ENCODE data around the gene CNOT2.

The CNOT2 gene

GRCh38 chr12:70399311-70399710, 156.1 kb downstream of the CNOT2 start:
- H3K4me1 ChIP-seq (ENCODE audit: control insufficient read depth, low read depth, low read length), result no peaks in the 10 kb centered on the region
- H3K9ac ChIP-seq (ENCODE audit: low read length), result no peak overlapping the region
- peaks cover 9% of the 10 kb centered on the region for H3K79me1 ChIP-seq (ENCODE audit: low read length)
- H3K4me3 ChIP-seq (ENCODE audit: low read length), result no peak overlapping the region
- no peak overlapping the region for H3K4ac ChIP-seq (ENCODE audit: low read depth, low read length)
- H3K27me3 ChIP-seq (ENCODE audit: insufficient read depth, low read length, poor library complexity), result no peaks in the 10 kb centered on the region
- no peak overlapping the region for H3K18ac ChIP-seq (ENCODE audit: low read length)
- DNase-seq, result no peak
- H3K36me3 ChIP-seq (ENCODE audit: control insufficient read depth, insufficient read depth, low read length), result no peaks in the 10 kb centered on the region
- H3K4me2 ChIP-seq (ENCODE audit: low read length), result no peak overlapping the region
- H2BK120ac ChIP-seq (ENCODE audit: low read depth, low read length), result no peak overlapping the region
- no peak overlapping the region for H3K23ac ChIP-seq (ENCODE audit: low read length)
- no peak overlapping the region for H2BK15ac ChIP-seq (replicated peaks; ENCODE audit: low read depth)
- no peak overlapping the region for H3K56ac ChIP-seq (ENCODE audit: low read length)
- H3K27ac ChIP-seq (ENCODE audit: low read depth, low read length), result no peak overlapping the region
- no peak overlapping the region for H2AK5ac ChIP-seq (ENCODE audit: low read length)
- H4K8ac ChIP-seq (ENCODE audit: low read depth, low read length), result no peak overlapping the region
- WGBS (ENCODE audit: extremely low coverage, insufficient coverage, low lambda C conversion rate), result no CpG with 5 or more reads among the region's 6 CpGs
- no peak overlapping the region for H2BK5ac ChIP-seq (ENCODE audit: low read length)
- H4K5ac ChIP-seq (ENCODE audit: low read length), result no peak overlapping the region
- peaks cover 2% of the 10 kb centered on the region for H3K79me2 ChIP-seq (ENCODE audit: control insufficient read depth, insufficient read depth, low read length)

- WGBS (ENCODE audit: extremely low coverage, insufficient coverage, low lambda C conversion rate), result no CpG with 5 or more reads among the region's 3 CpGs
- H3K27ac ChIP-seq (ENCODE audit: low read depth, low read length), result no peak overlapping the region
- no peak overlapping the region for H3K18ac ChIP-seq (ENCODE audit: low read length)
- H2BK5ac ChIP-seq (ENCODE audit: low read length), result no peak overlapping the region
- no peak overlapping the region for H2AK5ac ChIP-seq (ENCODE audit: low read length)
- H4K8ac ChIP-seq (ENCODE audit: low read depth, low read length), result no peak overlapping the region
- H4K5ac ChIP-seq (ENCODE audit: low read length), result no peak overlapping the region
- no peak overlapping the region for H3K4me2 ChIP-seq (ENCODE audit: low read length)
- H3K23ac ChIP-seq (ENCODE audit: low read length), result no peak overlapping the region
- no peaks in the 10 kb centered on the region for H3K4me1 ChIP-seq (ENCODE audit: control insufficient read depth, low read depth, low read length)
- no peaks in the 10 kb centered on the region for H3K36me3 ChIP-seq (ENCODE audit: control insufficient read depth, insufficient read depth, low read length)
- DNase-seq, result no peak
- no peak overlapping the region for H2BK120ac ChIP-seq (ENCODE audit: low read depth, low read length)
- no peak overlapping the region for H3K56ac ChIP-seq (ENCODE audit: low read length)
- peaks cover 7% of the 10 kb centered on the region for H3K79me1 ChIP-seq (ENCODE audit: low read length)
- no peak overlapping the region for H2BK15ac ChIP-seq (replicated peaks; ENCODE audit: low read depth)
- no peaks in the 10 kb centered on the region for H3K27me3 ChIP-seq (ENCODE audit: insufficient read depth, low read length, poor library complexity)
- H3K9ac ChIP-seq (ENCODE audit: low read length), result no peak overlapping the region
- peaks cover 2% of the 10 kb centered on the region for H3K79me2 ChIP-seq (ENCODE audit: control insufficient read depth, insufficient read depth, low read length)
- no peak overlapping the region for H3K4me3 ChIP-seq (ENCODE audit: low read length)
- no peak overlapping the region for H3K4ac ChIP-seq (ENCODE audit: low read depth, low read length)
Measured at GRCh38 chr12:70400124-70400523, 156.9 kb downstream of the CNOT2 start.

GRCh38 chr12:70402597-70402996, 159.4 kb downstream of the CNOT2 start:
- H2BK120ac ChIP-seq (ENCODE audit: low read depth, low read length), result no peak overlapping the region
- no peaks in the 10 kb centered on the region for H3K27me3 ChIP-seq (ENCODE audit: insufficient read depth, low read length, poor library complexity)
- H3K9ac ChIP-seq (ENCODE audit: low read length), result no peak overlapping the region
- no peak overlapping the region for H4K8ac ChIP-seq (ENCODE audit: low read depth, low read length)
- H3K23ac ChIP-seq (ENCODE audit: low read length), result no peak overlapping the region
- no peak overlapping the region for H3K18ac ChIP-seq (ENCODE audit: low read length)
- no peak overlapping the region for H3K27ac ChIP-seq (ENCODE audit: low read depth, low read length)
- H2AK5ac ChIP-seq (ENCODE audit: low read length), result no peak overlapping the region
- H2BK15ac ChIP-seq (replicated peaks; ENCODE audit: low read depth), result no peak overlapping the region
- H3K4me3 ChIP-seq (ENCODE audit: low read length), result no peak overlapping the region
- no peaks in the 10 kb centered on the region for H3K36me3 ChIP-seq (ENCODE audit: control insufficient read depth, insufficient read depth, low read length)
- no peaks in the 10 kb centered on the region for H3K4me1 ChIP-seq (ENCODE audit: control insufficient read depth, low read depth, low read length)
- H3K56ac ChIP-seq (ENCODE audit: low read length), result no peak overlapping the region
- no peak overlapping the region for H4K5ac ChIP-seq (ENCODE audit: low read length)
- no peaks in the 10 kb centered on the region for H3K79me2 ChIP-seq (ENCODE audit: control insufficient read depth, insufficient read depth, low read length)
- H3K4ac ChIP-seq (ENCODE audit: low read depth, low read length), result no peak overlapping the region
- no CpG with 5 or more reads among the region's 1 CpG for WGBS (ENCODE audit: extremely low coverage, insufficient coverage, low lambda C conversion rate)
- H3K4me2 ChIP-seq (ENCODE audit: low read length), result no peak overlapping the region
- DNase-seq, result no peak
- peaks cover 5% of the 10 kb centered on the region for H3K79me1 ChIP-seq (ENCODE audit: low read length)
- H2BK5ac ChIP-seq (ENCODE audit: low read length), result no peak overlapping the region

GRCh38 chr12:70403826-70404225, 160.6 kb downstream of the CNOT2 start:
- Histone ChIP-seq H3K9ac (ENCODE audit: low read length) (no peak overlapping the region), H3K27me3 (ENCODE audit: insufficient read depth, low read length, poor library complexity) (no peaks in the 10 kb centered on the region), H4K8ac (ENCODE audit: low read depth, low read length) (no peak overlapping the region), H3K4me1 (ENCODE audit: control insufficient read depth, low read depth, low read length) (no peaks in the 10 kb centered on the region), H3K27ac (ENCODE audit: low read depth, low read length) (no peak overlapping the region), H3K23ac (ENCODE audit: low read length) (no peak overlapping the region), H3K56ac (ENCODE audit: low read length) (no peak overlapping the region), H3K4me2 (ENCODE audit: low read length) (no peak overlapping the region), H3K36me3 (ENCODE audit: control insufficient read depth, insufficient read depth, low read length) (no peaks in the 10 kb centered on the region), H4K5ac (ENCODE audit: low read length) (no peak overlapping the region), H3K79me1 (ENCODE audit: low read length) (peaks cover 1% of the 10 kb centered on the region), H2AK5ac (ENCODE audit: low read length) (no peak overlapping the region), H2BK15ac (replicated peaks; ENCODE audit: low read depth) (no peak overlapping the region), H2BK5ac (ENCODE audit: low read length) (no peak overlapping the region), H3K4ac (ENCODE audit: low read depth, low read length) (no peak overlapping the region), H3K4me3 (ENCODE audit: low read length) (no peak overlapping the region), H3K18ac (ENCODE audit: low read length) (no peak overlapping the region), H2BK120ac (ENCODE audit: low read depth, low read length) (no peak overlapping the region), H3K79me2 (ENCODE audit: control insufficient read depth, insufficient read depth, low read length) (no peaks in the 10 kb centered on the region)
- no peak for DNase-seq

All from mesendoderm (in vitro differentiated cells).